ENCODE measurements around the gene OR6A2. TPM values are rescaled to one million over a fixed set of nuclear protein-coding genes. Genes with fewer than 3 reads are reported as not detected.

The OR6A2 gene
- total and polyA plus RNA-seq, 2 of the 8 experiments (the other 6 are each of a cell fraction or from before 2014, with no cell fraction given): 0.14 to 0.20 TPM

DNA sequence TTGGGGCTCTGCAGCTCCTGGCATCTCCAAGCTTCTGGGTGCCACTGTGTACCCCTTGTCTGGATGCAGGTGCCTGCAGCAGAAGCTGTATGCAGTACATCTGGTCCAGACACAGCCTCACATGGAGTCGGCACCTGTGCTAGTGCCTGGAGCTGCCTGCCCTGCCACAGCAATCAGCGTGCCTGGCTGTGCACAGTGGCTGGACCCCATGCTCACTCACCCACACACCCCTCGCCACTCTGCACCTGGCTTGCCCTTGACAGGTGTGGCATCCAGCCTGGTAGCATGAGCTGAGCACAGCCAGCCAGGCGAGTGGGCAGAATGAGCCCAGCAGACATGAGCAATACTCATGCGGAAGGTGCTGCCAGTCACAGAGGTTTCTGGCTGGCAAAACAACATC, 19.5 kb upstream of the OR6A2 start:
- Histone ChIP-seq H3K23me2 (ENCODE audit: low read depth, low read length) (no peaks in the 10 kb centered on the region), H3K4me1 (replicated peaks in 1 of 4; ENCODE audit: control insufficient read depth in 3 of 4, insufficient read depth in 4 of 4, low read length in 3 of 4) (peaks cover 0 to 5% (median 0%) of the 10 kb centered on the region in 4 experiments; a peak in 3 of 7 replicates), H2BK12ac (ENCODE audit: low read depth, low read length) (no peak overlapping the region), H4K8ac (ENCODE audit: extremely low read depth, insufficient read depth, low read length) (no peak overlapping the region), H3K23ac (ENCODE audit: insufficient read length) (no peak overlapping the region), H3K4me2 (ENCODE audit: insufficient read depth in 1 of 2, low read depth in 2 of 2, low read length in 2 of 2) (no peak overlapping the region), H2AK5ac (ENCODE audit: low read depth, low read length) (no peak overlapping the region), H3K9me3 (ENCODE audit: insufficient read depth in 2 of 2, low read depth in 1 of 2, low read length in 1 of 2) (no peaks in the 10 kb centered on the region; a peak in 1 of 4 replicates), H3K9ac (replicated peaks in 1 of 4; ENCODE audit: extremely low read depth in 1 of 4, low read depth in 3 of 4, low read length in 3 of 4) (no peak overlapping the region), H3K27ac (ENCODE audit: low read depth, low read length) (no peak overlapping the region), H2BK20ac (ENCODE audit: low read length) (no peak overlapping the region), H2BK15ac (ENCODE audit: low read length) (no peak overlapping the region), H3K14ac (ENCODE audit: insufficient read length) (no peak overlapping the region), H2BK5ac (ENCODE audit: low read depth, low read length) (no peak overlapping the region), H3K18ac (ENCODE audit: extremely low read depth, low read length) (no peak overlapping the region), H3K56ac (replicated peaks; ENCODE audit: insufficient read length, low read depth, low read length) (no peak overlapping the region), H3K27me3 (replicated peaks in 1 of 4; ENCODE audit: control insufficient read depth in 3 of 4, extremely low read depth in 1 of 4, insufficient read depth in 3 of 4, low read length in 3 of 4) (no peaks in the 10 kb centered on the region), H3K4ac (replicated peaks; ENCODE audit: insufficient read length, low read depth, low read length) (no peak overlapping the region), H3K36me3 (ENCODE audit: control insufficient read depth in 2 of 4, insufficient read depth in 4 of 4, low read length in 3 of 4) (no peaks in the 10 kb centered on the region), H3K79me1 (ENCODE audit: low read depth, low read length) (no peaks in the 10 kb centered on the region), H4K5ac (ENCODE audit: insufficient read length, low read depth, low read length) (no peak overlapping the region), H3K4me3 (ENCODE audit: extremely low read depth in 1 of 4, insufficient read depth in 2 of 4, low read depth in 3 of 4, low read length in 4 of 4) (no peak overlapping the region), H4K91ac (replicated peaks; ENCODE audit: insufficient read length, low read length) (no peak overlapping the region), H2AFZ (ENCODE audit: low read length) (no peak overlapping the region), H4K20me1 (replicated peaks in 1 of 2; ENCODE audit: control insufficient read depth in 1 of 2, insufficient read depth in 2 of 2, low read length in 2 of 2) (no peaks in the 10 kb centered on the region), H2BK120ac (replicated peaks; ENCODE audit: low read depth, low read length) (no peak overlapping the region), H3K79me2 (ENCODE audit: control insufficient read depth in 1 of 2, insufficient read depth in 2 of 2, low read length in 2 of 2) (no peaks in the 10 kb centered on the region)
- no peak for DNase-seq (ENCODE audit: low read depth in 1 of 2, low spot score in 2 of 2)
- no peak for TF ChIP-seq POLR2AphosphoS5 (IDR thresholded peaks at IDR 0.05; ENCODE audit: low read depth, low read length)
- no peak for TF ChIP-seq CTBP2 (IDR thresholded peaks at IDR 0.05; ENCODE audit: borderline replicate concordance, insufficient read depth, insufficient read length, low read length)
- no peak for FAIRE-seq
- 88% methylated on average over 5 of the region's 5 CpGs; no CpG with 5 or more reads in 1 of the 2 experiments for WGBS, 2 experiments (ENCODE audit: extremely low coverage in 1 of 2, insufficient coverage in 1 of 2, insufficient read length in 1 of 2, insufficient replicate concordance in 2 of 2, low coverage in 1 of 2, low lambda C conversion rate in 2 of 2, missing lambda C conversion rate in 1 of 2)
- ChIA-PET POLR2A (ENCODE audit: partially characterized antibody) (no interaction called here), CTCF (ENCODE audit: partially characterized antibody) (interaction anchor here (0.6 to 1.6 kb wide), 8 partner anchors 37 to 621 kb away, joined by 3 to 6 read pairs (median 3); no protein-coding TSS in a partner anchor)

All from H1 (cell line).